NB4 (cell line): Measurements from ENCODE around the gene ZNF267.

Experiments used
- CTCF ChIP-seq: IDR thresholded peaks from one replicate; pipeline ENCODE4 v1.5.1; 2012; ENCODE audit warnings: low read depth, low read length
- MYC ChIP-seq: IDR thresholded peaks from 2 replicates; pipeline ENCODE4 v1.6.1; 2011; ENCODE audit warnings: low read depth, low read length
- POLR2A ChIP-seq: IDR thresholded peaks from 2 replicates; pipeline ENCODE4 v1.6.1; 2011; ENCODE audit warnings: mild to moderate bottlenecking; ENCODE audit not compliant: insufficient read length; ENCODE audit errors: extremely low read depth
- TF ChIP-seq, protein P1 (sequence below): IDR thresholded peaks from 2 replicates; pipeline ENCODE4 v1.6.1; 2011; ENCODE audit warnings: low read depth, low read length

DNA sequence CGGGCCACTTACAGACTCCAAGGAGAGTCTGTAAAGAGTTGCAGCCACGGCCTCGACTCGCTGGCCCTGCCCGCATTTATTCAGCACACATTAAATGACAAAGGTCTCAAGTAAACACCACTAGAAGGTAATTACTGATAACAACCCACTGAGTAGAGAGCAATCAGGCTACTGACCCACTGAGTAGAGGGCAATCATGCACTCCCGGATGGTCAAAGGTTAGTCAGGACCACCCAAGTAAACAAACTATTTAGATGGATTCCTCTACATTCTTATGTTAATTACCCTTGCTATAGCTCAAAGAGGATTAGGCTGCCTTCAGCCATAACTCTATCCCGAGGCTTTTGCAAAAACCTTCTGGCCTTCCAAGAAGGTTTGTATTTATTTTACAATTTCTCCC, 30.7 kb upstream of the ZNF267 start:
- no peak for TF ChIP-seq POLR2A
- no peak for TF ChIP-seq CTCF
- TF ChIP-seq, protein P1, sequence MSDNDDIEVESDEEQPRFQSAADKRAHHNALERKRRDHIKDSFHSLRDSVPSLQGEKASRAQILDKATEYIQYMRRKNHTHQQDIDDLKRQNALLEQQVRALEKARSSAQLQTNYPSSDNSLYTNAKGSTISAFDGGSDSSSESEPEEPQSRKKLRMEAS: no peak
- TF ChIP-seq MYC: no peak
